HUDEP-2 (cell line): ENCODE data around the gene PDZD2.
"Not testable (repeated sequence)": the region's sequence is repeated elsewhere in the genome, so short reads cannot be mapped to it uniquely, and the experiment has no call there.

Experiments used
- DNase-seq, 76 experiments: peaks; one replicate each; lab custom pipeline; 2025; ENCODE audit not compliant: unreplicated experiment in 76 of 76; lab: John Stamatoyannopoulos, UW

The PDZD2 gene

DNA sequence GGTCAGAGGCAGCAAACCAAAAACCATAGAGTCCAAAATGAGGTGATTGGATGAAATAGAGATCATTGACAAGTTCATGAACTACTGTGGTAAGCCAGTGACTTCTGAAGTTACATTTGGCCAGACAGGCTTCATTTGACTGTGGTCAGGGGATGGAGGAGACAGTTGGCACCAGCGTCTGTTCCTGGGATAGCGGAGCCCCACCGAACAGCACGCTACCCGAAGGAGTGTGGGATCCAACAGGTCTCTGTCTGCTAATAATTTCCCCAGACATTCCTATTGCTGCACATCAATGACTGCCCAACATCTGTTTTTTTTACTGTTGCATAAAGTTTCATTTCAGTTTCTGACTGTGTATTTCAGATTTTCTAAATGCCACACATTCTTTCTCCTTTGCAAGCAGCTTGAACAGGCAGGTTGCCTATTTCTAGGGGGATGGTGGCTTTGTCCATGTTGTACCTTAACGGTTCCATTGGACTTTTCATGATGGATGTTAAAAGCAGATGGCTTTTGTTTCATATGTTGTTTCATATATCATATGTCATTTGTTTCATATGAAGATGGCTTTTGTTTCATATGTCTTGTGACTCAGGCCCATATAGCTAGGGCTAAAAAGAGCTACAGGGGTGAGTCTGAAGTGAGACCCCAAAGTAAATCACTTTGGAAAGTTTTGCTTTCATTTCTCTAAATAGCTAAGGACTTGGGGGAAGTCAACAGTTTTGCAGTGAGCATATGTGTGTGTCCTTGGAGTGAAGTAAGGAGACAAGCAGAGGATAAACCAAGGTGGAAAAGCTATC, 354.4 kb downstream of the PDZD2 start:
- DNase-seq = no peak

- no peak for DNase-seq
Observed at GRCh38 chr5:31995006-31995405, 356.1 kb downstream of the PDZD2 start.

DNA sequence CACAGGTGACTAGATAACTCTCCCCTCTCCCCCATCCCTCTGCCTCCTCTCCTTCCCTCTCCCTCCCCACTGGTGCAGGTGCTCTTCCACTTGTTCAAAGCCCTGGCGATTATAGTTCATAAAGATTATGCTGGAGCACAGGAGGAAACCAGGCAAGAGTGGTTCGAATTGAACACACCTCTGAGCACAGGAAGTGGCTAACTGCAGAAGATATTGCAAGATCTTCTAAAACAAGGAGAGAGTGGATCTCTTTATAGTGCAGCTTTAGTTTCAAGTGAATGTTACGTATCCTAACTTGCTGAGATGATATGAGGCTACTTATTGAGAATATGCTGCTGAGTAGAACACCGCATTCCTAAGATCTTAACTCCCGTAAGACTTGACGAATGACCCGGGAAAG, 356.8 kb downstream of the PDZD2 start:
- no peak for DNase-seq

DNA sequence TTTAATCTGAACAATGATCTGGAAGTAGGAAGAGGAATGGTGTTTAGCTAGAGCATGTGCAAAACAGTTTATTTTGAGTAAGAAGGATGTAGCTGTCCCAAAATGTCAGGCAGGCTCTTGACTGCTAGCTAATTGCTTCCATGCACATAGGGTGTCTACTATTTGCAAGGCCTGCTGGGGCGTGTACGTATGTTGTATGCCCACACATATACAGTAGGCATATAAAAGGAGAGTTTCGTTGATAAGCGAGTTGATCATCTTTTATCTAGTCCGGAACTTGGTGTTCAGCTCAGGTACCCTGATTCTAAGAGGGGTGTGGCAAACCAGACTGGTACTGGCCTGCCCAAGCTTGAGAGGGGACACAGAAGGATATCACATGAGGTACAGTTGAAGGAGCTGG, 358.0 kb downstream of the PDZD2 start:
- DNase-seq = no peak

DNA sequence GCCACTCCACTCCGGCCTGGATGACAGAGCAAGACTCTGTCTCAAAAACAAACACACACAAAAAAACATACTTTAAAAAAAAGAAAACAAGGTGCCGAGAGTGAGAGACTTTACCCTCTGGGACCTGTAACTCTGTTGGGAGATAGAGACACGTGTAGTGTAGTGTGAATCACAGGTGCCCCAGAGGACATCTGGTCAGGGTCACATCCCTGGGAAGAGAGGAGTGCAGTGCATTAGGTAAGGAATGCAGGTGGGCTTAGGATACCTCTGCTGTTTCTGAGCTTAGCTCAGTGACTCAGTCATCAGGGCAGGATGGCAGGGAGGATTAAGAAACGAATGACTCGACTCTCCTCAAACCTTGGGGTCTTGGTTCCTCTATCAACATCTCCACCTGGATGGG, 360.5 kb downstream of the PDZD2 start:
- no peak for DNase-seq

GRCh38 chr5:32000731-32001130, 361.8 kb downstream of the PDZD2 start:
- no peak for DNase-seq

- DNase-seq = no peak
Observed at GRCh38 chr5:32001284-32001683, 362.4 kb downstream of the PDZD2 start.

DNA sequence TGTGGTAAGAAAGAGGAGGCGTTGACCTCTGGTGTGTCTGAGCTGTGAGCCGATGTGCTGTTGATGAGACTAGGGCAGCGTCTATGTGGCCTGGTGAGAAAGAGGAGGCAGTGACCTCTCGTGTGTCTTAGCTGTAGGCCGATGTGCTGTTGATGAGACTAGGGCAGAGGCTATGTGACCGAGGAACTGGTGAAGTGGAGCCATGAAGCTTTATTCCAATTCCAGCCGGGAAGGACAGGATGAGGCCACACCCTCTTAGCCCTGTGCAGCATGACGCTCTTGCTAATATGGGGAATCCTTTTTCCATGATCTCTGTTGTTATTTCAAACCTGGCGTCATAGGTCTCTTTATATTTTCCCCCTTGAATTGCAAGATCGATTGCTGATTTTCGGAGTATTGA, 362.8 kb downstream of the PDZD2 start:
- no peak for DNase-seq

DNA sequence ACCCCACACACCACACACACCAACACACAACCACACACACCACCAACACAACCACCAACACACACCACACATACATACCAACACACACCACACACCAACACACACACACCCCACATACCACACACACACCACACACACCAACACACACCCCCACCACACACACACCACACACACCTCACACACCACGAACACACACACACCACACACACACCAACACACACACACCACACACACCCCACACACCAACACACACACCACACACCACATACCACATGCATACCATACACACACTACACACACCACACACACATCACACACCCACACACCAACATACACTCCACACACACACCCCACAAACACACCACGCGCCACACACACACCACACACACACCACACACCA, 363.8 kb downstream of the PDZD2 start:
- DNase-seq = no peak

DNA sequence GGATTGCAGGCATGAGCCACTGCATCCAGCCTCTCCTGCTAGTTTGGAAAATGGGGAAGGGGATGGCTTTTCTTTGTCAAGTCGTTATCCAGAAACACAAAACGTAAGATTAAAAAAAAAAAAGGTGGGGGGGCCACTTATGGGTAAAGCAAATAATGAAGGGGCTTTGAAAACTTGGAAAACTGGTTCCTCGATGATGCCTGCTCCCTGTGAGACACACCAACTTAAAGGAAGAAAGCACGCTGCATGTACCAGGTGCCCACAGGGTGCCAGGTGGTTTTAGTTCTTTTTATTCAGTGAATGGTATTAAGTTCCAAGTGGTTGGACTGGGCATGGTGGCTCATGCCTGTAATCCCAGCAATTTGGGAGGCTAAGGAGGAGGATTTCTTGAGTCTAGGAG, 365.1 kb downstream of the PDZD2 start:
- DNase-seq = no peak

DNA sequence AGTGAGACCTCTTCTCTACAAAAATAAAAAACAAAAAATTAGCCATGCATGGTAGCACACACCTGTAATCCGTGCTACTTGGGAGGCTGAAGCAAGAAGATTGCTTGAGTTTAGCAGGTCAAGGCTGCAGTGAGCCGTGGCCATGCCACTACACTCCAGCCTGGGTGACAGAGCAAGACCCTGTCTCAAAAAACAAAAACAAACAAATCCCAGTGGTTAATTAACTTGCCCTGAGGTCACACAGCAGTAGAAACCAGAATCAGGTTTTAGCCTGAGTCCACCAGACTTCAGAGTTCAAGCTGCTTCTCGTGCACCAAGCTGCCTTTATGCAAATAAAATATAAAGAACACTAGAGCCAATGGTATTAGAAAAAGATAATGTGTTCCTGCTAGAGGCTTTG, 365.5 kb downstream of the PDZD2 start:
- DNase-seq = no peak

GRCh38 chr5:32008746-32009145, 369.8 kb downstream of the PDZD2 start:
- no peak for DNase-seq

GRCh38 chr5:32013658-32014057, 374.7 kb downstream of the PDZD2 start:
- no peak for DNase-seq

DNA sequence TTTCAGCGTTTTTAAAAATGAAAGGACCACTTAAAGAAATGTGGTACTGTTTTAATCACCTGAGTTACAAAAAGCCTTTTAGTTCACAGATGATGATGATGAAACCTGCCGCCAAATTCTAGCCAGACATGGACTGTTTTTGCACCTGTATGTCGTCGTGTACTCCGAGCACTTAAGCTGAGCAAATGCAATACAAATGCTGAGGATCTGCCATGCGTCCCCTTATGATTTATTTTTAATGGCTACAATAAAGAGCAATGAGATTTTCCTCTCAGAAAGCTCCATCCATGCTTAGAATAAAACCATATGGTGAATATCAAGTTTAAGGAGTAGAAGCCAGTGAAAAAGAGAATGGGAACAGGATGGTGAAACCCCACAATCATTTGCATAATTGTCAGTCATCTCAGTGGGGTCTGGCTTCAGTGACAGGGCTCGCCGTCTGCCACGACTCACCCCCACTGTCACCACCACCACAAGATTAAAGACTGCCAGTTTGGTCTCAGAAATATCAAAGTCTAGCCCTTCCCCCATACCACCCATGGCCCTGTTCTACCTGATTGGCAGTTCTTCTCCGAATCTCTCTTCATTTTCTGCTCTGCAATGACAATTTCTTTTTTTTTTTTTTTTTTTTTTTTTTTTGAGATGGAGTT, 375.3 kb downstream of the PDZD2 start:
- no peak for DNase-seq

DNA sequence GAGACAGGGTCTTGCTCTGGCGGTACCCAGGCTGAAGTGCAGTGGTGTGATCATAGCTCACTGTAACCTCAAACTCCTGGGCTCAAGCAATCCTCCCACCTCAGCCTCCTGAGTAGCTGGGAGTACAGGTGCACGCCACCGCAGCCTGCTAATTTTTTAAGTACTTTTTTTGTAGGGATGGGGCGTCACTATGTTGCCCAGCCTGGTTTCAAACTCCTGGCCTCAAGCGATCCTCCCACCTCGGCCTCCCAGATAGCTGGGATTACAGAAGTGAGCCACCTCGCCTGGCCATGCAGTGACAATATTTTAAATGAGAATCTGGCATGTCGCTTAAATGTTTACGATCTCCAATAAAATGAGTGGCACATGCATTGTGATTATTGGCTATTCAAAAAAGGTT, 376.3 kb downstream of the PDZD2 start:
- not testable (repeated sequence) for DNase-seq

GRCh38 chr5:32017692-32018367, 378.9 kb downstream of the PDZD2 start:
- DNase-seq = no peak

- no peak for DNase-seq
Observed at GRCh38 chr5:32018476-32019436, 379.8 kb downstream of the PDZD2 start.

- no peak for DNase-seq
Observed at GRCh38 chr5:32020271-32020670, 381.3 kb downstream of the PDZD2 start.

DNA sequence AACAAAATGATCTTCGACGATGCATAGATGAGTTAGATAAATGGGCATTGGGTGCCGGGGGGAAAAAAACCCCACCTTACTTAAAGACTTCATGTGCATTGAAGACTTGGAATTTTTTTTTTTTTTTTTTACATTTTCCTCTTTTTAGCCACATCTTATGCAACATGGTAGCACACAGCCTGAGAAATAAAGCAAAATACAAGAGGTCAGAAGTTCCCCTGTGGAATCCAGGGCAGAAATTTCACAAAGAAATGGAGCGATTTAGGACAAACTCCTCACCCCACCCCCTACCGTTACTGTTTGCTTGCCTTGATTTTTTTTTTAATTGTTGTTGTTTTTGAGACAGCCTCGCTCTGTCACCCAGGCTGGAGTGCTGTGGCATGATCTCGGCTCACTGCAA, 382.0 kb downstream of the PDZD2 start:
- DNase-seq = no peak

DNA sequence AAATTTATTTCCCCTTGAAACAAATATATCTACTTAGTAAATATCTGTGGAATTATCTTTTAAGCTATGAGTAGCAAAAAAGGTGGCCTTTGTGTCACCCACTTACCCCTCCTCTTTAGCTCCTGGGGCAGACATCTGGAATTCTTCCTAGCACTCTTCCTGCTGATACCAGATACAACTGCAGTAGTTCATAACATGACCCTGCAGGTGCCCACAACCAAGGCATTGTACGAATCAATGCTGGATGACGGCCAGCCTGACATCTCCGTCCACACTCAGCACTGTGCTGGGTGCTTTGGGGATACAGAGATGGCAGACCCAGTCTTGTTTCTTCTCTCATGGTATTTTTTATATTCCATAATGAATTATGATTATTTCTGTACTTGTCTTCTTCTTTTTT, 382.8 kb downstream of the PDZD2 start:
- no peak for DNase-seq

- DNase-seq = no peak
Observed at GRCh38 chr5:32022638-32023037, 383.7 kb downstream of the PDZD2 start.
